IPS-11a (cell line): Measurements from ENCODE around the gene SPATS2L.

Source experiments
- H3K4me3 ChIP-seq: one replicate; pipeline ENCODE4 v1.5.1; 2013; ENCODE audit warnings: low read depth, low read length, control low read depth

The SPATS2L gene

DNA sequence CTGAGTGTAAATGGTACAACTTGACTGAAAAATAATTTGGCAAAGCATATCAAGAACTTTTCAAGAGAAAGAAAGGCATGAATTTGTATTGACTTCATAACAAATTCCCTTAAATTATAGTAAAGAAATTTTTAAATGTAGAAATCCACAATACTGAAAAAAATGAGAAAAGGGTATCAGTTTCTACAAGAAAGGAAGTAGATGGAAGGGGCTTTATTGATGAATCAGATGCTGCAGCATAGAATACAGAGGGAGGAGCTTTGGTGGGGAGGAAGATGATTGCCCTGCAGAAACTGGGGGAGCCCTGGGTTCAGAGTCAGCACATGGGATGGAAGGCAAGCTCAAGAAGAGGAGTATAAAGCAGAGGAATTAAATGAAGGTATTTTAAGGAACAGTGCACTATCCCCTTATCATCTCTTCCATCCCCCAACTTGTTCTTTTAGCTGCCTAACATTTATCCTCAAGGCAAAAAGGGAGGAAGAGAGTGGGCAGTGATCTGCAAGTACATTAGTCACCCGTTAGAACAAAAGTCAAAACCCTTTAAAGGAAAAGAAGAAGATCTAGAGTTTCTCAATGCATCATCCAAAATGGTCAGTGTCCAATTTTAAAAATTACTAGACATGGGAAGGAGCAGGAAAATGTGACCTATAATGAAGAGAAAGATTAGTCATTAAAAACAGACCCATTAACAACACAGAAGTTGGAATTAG lies 125.7 kb downstream of the SPATS2L start:
- no peak overlapping the region for H3K4me3 ChIP-seq

DNA sequence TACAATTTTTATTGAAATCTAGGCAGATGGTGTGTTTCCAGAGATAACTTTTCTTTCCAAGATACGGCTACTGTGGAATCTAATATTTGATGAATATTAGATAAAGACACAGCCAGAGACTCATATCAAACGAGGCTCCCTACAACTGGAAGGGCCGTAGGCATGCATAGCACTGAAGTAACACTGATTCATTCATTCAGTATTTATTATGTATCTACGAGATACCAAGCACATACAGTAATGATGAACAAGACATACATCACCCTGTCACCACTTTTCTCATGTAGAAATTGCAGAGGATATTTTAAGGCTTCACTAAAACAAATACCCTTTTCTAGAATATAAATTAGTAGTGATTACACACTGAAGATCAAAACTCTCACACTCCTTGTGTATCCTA lies 128.9 kb downstream of the SPATS2L start:
- no peak overlapping the region for H3K4me3 ChIP-seq

DNA sequence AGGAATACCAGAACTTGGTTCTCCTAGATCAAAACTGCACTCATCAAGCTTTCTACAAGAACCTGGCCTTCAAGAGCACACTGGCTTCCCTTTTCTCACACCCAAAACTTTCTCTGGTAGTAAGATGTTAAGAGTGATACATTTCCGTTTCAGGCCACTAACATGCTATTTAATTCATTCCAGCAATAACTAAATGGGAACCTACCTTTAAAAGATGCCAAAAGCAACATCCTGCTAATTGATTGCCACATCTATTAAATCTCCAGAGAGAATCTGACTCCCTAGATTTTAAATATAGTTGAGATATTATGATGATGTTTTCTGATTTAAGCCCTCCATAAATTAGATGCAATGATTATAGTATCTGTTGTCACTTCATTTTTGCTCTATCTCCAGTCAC lies 131.8 kb downstream of the SPATS2L start:
- no peak overlapping the region for H3K4me3 ChIP-seq

DNA sequence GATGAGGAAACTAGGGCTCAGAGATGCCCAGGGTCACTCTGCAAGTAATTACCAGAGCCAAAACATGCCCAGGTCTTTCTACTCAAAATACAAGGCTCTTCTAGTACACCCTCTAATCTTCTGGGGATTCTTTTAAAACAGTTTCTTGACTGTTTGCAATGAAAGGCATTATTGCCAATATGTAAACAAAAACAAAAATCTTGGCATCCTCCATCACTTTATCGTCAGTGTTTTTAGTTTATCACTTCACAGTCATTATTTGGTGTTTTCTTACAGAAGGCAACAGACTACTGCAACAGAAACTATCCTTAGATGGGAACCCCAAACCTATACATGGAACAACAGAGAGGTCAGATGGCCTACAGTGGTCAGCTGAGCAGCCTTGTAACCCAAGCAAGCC lies 132.4 kb downstream of the SPATS2L start:
- no peak overlapping the region for H3K4me3 ChIP-seq

DNA sequence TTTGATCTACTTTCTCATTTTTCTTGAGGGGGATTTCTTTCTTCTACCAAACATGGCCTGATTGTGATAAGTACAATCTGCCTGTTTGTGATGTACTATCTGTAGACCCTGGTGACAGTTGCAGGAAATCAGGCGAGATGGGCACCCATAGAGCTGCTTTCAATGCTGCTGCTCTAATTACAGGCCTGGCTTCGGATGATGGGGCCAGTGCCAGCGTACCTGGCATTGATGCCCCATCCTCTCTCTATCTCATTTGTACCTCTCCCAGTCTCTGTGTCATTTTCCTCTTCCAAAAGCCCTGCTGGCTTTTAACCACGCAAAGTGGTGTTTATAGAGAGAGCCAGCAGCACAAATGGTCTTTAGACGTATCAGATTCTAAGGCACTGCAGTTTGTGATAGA lies 133.5 kb downstream of the SPATS2L start:
- H3K4me3 ChIP-seq = no peak overlapping the region

DNA sequence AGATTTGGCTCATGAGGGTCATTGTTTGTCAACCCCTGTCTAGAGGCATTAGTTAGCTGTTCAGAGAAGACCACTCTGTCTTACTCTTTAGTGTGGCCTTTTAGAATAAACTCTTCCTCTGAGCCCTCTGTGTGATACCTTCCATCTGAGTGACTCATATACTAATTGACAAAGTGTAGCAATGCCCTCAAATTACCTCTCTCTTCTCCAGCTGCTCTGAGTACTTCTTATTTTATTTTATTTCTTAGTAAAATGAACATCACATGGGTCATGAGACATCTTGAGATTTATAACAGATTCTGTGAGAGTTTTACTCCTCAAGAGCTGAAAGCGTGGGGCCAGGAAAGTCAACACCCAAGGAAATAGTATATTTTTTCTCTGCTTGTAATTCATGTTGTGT lies 136.0 kb downstream of the SPATS2L start:
- no peak overlapping the region for H3K4me3 ChIP-seq

DNA sequence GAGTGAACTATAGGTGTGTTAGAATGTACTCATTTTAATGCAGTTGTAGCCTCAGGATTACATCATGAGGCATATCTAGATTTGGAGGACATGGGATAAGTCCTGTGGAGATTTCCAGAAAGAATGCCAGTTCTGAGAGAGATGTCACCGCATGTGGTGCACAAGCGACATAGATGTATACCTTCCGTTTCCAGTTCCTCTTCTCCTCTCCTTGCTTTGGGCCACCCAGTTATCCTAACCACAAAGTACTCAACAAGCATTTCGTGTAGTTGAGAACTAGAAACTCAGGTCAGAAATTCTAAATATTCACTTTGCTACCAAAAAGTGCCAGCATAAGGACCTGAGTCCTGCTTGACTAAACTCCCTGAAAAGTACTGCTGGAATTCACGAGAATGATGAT lies 136.9 kb downstream of the SPATS2L start:
- no peak overlapping the region for H3K4me3 ChIP-seq

DNA sequence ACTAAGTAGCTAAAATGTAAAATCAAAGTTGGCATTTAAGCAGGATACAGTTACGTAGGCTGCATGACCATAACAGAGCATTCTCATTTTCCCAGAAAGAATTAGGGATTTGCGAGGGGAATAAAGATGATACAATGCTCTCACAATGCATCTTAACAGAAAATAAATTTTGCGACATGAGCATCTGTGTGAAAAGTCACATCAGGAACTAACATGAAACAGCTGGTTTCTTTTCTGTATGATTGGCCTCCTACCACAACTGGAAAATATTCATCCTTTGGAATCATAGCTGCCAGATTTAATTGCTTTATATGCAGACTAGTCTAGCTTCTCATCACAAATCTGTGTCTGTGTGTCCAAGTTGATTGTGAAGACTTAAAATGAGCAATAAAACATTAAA lies 137.4 kb downstream of the SPATS2L start:
- H3K4me3 ChIP-seq = no peak overlapping the region

DNA sequence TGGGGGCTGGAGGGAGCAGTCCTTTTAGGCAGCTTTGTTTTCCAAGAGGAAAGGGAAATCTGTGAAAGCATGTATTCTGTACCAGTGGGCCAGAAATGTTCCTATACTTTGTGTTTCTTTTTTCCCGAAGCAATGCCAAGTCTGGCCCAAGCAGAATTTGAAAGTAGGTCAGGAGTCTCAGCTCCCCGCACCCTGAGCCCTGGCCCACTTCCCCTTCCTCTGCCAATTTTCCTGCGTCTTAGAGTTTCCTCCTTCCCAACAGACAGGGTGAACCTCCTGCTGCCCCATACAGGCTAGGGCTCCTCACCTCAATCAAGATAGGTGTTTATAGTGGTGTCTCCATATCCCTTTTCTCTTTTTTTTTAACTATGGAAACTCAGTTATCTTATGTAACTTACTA lies 138.0 kb downstream of the SPATS2L start:
- no peak overlapping the region for H3K4me3 ChIP-seq

DNA sequence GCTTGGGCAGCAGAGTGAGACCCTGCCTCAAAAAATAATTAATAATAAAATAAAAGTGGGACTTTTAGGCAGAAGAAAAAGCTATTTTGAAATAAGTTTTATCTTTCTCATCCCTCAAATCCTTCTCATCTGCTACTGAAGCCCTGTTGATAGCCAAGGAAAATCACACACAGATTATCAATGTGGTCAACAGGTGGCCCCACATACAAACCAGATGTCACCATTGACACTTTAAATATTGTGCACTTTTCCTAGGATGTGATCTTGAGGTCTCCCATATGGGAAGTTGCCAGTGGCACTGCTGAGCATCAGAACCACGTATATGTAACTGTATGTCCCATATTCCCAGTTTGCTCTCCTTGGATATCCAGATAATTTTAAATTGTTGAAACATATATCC lies 138.8 kb downstream of the SPATS2L start:
- no peak overlapping the region for H3K4me3 ChIP-seq

DNA sequence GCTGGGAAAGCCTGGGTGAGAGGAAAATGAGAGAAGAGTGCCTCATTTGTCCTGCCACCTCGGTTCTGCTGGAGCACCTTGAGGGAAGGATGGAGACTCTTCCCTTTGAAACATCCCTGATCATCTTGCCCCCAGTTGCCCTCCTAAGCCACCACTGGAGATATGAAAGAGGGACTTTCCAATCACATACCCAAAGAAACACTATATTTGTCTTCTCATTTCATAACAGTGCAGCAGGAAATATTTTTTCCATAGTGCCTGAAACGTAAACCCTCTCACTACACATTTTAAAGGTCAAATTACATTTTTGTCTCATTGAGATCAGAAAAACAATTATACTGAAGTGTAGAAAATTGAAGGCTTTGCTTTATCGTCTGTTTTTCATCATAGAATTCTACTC lies 140.1 kb downstream of the SPATS2L start:
- no peak overlapping the region for H3K4me3 ChIP-seq

DNA sequence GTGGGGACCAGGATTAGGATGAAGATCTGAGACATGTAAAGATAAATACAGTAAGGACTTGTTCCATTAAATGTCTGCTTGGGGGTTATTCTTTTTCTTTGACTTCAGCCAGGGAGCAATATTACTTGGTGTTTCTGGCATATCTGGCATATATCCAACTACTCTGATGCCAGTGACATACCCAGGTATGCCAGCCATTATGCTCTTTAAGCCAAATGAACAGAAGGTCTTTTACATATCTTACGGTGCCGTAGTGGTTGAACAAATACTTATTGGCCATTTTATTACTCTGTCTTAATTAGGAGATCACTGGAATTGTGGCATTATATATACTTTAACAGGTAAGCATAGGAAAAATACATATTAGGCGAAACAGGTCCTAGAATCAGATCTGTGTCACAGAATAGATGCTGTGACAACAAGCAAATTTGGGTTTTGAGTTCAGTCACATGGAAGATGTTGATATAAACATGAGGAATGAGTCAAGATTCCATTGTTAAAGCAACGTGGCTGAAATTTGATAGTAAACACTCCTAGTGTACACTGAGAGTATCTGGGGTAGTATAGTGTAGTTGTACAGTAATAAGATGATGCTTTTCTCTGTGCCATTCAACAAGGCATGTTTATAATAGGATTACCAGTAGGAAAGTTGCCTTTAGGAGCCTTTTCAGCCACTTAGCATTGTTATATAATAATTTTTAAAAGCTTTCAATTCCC lies 140.8 kb downstream of the SPATS2L start:
- no peak overlapping the region for H3K4me3 ChIP-seq

DNA sequence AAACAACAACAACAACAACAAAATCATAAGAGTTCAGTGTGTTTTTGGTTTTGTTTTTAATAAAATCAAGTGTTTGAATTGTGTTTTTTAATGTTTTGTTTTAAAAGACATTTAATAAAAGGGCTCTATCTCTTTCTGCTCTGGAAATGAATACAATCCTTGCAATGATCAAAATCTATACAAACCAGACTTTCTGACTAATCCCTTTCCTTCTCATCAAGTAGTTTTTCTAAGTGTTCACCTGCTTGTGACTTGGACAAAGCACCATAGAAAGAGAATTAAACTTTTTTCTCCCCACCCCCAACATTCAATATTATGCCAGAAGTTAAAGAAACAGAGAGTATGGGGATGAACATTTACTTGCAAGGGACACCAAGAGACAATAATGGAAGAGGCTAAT lies 142.0 kb downstream of the SPATS2L start:
- no peak overlapping the region for H3K4me3 ChIP-seq

DNA sequence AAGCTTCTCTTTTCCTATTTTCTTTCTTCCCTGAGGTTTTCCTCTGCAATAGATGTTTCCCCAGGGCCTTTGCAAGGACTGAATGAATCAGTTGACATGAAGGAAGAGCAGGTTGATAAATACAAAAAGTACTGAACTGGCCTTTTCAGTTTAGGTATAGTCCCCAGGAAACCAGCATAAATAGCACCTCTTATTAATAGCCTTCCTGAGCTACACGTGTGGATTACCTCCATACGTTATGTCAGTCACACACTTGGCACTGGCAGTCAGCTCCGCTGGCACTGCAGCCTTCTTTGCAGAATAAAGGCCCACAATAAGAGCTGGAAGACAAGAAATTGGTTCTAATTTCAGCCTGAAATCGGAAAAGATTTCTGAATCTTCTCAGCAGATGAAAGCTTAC lies 142.7 kb downstream of the SPATS2L start:
- no peak overlapping the region for H3K4me3 ChIP-seq

DNA sequence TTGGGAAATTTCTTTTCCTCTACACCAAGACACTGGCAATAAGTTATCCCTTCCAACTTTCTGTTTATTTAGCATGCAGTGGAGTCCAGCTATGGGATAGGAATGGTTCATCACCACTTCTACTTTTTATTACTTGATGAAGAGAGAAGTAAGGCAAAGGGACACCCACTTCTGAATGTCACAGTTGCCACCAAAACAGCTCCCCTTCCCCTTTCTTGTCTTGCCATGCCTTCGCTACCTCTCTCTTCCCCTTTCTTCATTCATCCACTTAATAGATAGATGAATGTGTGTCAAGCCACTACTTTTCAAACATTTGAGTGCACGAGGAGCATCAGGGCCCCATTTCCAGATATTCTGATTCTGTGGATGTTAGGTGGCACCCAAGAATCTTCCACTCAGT lies 143.8 kb downstream of the SPATS2L start:
- H3K4me3 ChIP-seq = no peak overlapping the region

DNA sequence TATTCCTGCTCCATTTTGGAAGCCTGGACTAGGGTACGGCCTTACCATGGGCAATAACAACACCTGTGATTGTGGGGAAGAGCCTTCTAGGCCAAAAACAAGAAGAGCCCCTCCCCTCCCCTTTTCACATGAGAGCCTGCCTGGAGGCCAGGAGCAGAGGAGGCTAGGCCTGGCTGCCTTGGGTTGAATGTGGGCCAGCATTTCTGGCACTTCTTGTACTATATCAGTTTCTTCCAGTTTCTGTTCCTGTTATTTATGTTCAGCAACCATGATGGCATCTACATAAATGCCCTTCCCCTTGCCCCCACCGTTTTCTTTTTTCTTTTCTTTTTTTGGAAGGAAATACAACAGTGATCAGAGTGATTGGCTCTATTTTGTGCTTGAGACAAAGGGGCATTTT lies 145.0 kb downstream of the SPATS2L start:
- H3K4me3 ChIP-seq = no peak overlapping the region

DNA sequence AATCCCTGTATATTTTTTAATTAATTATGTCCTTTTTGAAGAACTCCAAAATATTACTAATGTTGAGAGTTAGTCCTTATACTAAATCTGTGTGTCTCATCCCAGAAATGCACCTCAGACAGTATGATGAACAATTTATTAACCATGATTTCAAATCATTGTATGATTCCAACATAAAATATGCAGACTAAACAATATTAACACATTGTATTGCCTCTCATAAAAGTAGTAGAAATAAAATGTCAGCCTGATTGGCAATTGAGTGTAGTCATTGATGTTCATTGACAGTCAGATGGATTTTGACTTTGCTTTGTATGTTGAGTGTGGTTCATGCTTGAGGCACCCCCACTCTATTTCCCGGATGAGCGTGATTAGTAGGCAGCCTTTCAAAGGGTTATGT lies 145.9 kb downstream of the SPATS2L start:
- no peak overlapping the region for H3K4me3 ChIP-seq

DNA sequence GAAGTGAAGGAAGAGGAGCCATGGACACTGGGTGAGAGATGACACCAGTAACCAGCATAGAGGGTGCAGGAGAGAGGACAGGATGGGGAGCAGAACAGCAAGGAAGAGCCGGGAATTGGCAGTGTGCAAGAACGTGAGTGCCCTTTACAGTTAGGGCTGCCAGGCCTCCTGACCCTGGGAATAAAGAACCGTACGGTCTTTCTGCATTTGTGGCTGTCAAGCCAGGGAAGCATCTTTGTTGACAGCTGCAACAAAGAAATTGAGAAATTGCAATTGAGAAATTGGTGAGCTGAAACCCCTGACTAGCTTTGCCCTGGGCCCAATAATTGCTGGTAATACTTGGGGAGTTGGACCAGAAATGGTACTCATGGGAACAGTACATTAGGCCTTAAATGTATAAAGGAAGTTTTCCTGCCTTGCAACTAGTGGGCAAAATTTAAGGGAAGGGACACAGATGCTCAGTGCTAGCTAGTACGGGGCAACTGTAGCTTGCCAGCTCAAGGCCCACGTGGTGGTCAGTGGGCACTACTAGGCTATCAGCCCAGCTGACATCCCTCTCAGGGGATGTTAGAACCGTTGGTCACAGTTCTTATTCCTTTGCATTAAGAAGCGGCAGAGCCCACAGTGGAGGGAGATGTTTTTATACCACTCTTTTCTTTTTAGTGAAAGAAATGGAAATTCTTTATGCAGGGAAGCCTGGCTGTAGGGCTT lies 146.8 kb downstream of the SPATS2L start:
- H3K4me3 ChIP-seq = no peak overlapping the region

DNA sequence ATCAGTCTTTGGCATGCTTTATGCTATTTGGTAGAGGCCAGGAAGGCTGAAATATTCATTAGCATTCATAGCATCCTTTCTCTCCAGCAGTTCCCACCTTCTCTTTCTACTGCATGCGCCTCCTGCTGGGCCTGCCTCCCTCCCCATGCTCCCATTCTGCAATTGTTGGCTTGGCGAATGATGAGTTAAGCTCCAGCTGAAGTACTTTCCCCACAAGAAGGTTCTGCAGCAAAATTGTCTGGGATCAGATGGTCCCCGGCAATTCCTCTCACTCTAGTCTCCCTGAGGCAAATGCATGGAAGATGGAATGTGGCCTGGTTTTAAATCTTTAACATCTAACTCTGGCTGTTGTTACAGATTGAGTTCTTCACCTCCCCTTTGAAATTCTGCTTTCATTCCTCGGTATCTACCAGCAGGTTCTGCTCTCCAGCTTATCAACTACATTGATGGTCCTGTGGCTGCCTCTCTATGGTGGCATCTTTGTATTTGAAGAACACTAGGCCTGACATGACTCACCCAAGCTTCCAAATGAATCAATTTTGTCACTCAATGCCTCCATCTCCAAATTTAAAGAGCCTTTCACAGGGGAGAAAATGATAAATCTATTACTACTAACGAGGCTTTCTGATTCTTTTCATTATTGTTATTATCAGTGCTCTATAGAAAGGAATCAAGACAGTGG lies 147.5 kb downstream of the SPATS2L start:
- H3K4me3 ChIP-seq = no peak overlapping the region

DNA sequence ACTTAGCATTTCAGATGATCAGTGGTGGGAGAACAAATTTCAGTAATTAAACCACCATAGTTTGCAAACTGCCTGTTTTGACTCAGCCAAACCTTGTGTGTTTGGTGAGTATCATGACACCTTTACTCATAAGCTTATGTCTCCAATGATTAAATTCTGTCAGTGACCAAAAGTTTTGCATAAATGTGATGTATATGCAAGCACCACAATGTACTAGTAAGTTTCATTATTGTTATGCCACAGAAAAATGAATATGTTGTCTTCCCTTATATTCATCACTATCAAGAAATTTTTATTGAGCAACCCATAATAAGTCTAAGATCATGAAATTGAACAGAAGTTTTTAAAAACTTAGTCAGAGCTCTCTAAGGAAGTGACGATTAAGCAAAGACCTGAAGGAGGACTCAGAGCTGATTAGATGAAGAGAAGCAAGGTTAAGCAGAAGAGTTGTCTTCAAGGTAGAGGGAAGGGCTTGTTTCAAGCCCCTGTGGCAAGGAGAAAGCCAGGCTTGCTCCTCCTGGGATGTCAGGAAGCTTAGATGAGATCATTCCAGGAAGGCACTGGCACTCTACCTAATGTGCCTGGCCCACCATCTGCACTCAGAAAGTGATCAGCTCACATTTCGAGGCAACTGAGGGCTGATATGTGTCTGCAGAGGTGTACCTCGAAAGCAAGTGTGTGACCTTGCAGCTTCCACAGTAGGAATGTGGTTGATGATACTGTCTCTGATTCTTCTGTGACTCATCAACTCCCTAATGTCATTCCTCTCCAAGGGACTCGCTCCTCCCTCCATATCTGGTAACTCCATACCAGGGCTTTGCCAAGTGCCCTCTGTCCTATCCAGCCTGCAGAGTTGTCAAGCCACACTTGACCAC lies 148.7 kb downstream of the SPATS2L start:
- H3K4me3 ChIP-seq = no peak overlapping the region

DNA sequence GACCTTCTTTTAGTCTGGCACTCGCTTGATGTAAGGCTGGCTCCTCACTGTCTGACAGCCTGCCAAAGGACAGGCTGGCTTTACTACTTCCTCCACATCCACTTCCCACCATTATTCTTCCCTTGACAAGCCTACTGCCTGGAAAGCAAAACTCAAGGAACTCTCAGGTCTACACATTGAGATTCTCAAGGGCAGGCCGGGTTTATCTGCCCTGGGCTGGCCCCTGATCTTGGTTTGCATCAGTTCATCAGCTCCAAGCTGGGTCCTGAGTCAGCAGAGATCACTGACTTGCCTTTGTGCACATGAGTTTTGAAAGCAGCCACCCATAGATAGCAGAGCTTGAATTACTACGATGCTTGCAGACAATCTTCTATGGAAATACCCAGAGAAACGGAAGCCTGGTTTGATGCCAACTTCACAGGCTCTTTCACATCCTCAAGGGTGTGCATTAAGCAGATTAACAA lies 149.5 kb downstream of the SPATS2L start:
- H3K4me3 ChIP-seq = no peak overlapping the region
